DOHH2 (cell line): ENCODE measurements around the gene UNC45A.

Experiments
- EZH2phosphoT487 ChIP-seq: fragments of 200-600 bp; sonication (generic); IDR thresholded peaks from 2 replicates; pipeline ENCODE4 v1.6.1; 2017; ENCODE audit warnings: borderline replicate concordance, mild to moderate bottlenecking, antibody characterized with exemption, low read length, moderate library complexity, mixed read lengths
- TF ChIP-seq, protein P1 (sequence below): fragments of 200-600 bp; sonication (generic); IDR thresholded peaks from one replicate; pipeline ENCODE4 v1.5.1; 2014; ENCODE audit warnings: antibody characterized with exemption, mild to moderate bottlenecking, low read depth, low read length; ENCODE audit not compliant: poor library complexity, severe bottlenecking

DNA sequence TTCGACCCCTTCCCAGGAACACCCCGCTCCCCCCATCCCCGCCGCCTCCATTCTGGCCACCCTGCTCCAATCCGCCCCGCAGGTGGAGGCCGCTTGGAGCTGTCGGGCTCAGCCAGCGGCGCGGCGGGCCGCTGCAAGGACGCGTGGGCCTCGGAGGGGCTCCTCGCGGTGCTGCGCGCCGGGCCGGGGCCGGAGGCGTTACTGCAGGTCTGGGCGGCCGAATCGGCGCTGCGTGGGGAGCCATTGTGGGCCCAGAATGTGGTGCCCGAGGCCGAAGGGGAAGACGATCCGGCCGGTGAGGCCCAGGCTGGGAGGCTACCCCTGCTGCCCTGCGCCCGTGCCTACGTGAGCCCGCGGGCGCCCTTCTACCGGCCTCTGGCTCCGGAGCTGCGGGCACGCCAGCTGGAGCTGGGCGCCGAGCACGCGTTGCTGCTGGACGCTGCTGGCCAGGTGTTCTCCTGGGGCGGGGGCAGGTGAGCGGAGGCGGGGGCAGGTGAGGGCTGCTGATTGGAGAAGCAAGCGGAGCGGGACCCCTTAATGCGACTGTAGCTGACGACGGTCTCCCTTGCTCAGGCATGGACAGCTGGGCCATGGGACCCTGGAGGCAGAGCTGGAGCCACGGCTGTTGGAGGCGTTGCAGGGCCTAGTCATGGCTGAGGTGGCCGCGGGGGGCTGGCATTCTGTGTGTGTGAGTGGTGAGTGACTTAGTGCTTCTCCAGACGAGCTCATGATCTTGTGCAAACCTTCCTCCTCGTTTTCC, 22.1 kb downstream of the UNC45A start:
- TF ChIP-seq, protein P1, sequence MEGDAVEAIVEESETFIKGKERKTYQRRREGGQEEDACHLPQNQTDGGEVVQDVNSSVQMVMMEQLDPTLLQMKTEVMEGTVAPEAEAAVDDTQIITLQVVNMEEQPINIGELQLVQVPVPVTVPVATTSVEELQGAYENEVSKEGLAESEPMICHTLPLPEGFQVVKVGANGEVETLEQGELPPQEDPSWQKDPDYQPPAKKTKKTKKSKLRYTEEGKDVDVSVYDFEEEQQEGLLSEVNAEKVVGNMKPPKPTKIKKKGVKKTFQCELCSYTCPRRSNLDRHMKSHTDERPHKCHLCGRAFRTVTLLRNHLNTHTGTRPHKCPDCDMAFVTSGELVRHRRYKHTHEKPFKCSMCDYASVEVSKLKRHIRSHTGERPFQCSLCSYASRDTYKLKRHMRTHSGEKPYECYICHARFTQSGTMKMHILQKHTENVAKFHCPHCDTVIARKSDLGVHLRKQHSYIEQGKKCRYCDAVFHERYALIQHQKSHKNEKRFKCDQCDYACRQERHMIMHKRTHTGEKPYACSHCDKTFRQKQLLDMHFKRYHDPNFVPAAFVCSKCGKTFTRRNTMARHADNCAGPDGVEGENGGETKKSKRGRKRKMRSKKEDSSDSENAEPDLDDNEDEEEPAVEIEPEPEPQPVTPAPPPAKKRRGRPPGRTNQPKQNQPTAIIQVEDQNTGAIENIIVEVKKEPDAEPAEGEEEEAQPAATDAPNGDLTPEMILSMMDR = no peak
- TF ChIP-seq EZH2phosphoT487 = no peak
